ENCODE data around the gene RIOX2. TPM values are rescaled to one million over a fixed set of nuclear protein-coding genes. Genes with fewer than 3 reads are reported as not detected.

RIOX2 gene
- total RNA-seq, 1 donor from 2014 or later, result 13.4 TPM

DNA sequence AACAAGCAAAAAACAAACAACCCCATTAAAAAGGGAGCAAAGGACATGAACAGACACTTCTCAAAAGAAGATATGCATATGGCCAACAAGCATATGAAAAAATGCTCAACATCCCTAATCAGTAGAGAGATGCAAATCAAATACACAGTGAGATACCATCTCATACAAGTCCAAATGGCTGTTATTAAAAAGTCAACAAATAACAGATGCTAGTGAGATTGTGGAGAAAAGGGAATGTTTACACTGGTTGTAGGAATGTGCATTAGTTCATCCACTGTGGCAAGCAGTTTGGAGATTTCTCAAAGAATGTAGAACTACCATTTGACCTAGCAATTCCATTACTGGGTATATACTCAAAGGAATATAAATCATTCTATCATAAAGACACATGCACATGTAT lies 44.5 kb downstream of the RIOX2 start:
- H3K27ac Mint-ChIP-seq (ENCODE audit: unreplicated experiment), result no peak overlapping the region
- H3K36me3 Mint-ChIP-seq (ENCODE audit: low read depth, unreplicated experiment), result peaks cover 23% of the 10 kb centered on the region
- no peaks in the 10 kb centered on the region for H3K27me3 Mint-ChIP-seq (ENCODE audit: unreplicated experiment)
- no peak overlapping the region for H3K4me3 Mint-ChIP-seq (ENCODE audit: unreplicated experiment)
- no peaks in the 10 kb centered on the region for H3K9me3 Mint-ChIP-seq (ENCODE audit: unreplicated experiment)
- DNase-seq (ENCODE audit: low spot score), result no peak
- TF ChIP-seq, protein P1, sequence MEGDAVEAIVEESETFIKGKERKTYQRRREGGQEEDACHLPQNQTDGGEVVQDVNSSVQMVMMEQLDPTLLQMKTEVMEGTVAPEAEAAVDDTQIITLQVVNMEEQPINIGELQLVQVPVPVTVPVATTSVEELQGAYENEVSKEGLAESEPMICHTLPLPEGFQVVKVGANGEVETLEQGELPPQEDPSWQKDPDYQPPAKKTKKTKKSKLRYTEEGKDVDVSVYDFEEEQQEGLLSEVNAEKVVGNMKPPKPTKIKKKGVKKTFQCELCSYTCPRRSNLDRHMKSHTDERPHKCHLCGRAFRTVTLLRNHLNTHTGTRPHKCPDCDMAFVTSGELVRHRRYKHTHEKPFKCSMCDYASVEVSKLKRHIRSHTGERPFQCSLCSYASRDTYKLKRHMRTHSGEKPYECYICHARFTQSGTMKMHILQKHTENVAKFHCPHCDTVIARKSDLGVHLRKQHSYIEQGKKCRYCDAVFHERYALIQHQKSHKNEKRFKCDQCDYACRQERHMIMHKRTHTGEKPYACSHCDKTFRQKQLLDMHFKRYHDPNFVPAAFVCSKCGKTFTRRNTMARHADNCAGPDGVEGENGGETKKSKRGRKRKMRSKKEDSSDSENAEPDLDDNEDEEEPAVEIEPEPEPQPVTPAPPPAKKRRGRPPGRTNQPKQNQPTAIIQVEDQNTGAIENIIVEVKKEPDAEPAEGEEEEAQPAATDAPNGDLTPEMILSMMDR (IDR thresholded peaks at IDR 0.05; ENCODE audit: unreplicated experiment), result no peak
- no peaks in the 10 kb centered on the region for H3K4me1 Mint-ChIP-seq (ENCODE audit: unreplicated experiment)

DNA sequence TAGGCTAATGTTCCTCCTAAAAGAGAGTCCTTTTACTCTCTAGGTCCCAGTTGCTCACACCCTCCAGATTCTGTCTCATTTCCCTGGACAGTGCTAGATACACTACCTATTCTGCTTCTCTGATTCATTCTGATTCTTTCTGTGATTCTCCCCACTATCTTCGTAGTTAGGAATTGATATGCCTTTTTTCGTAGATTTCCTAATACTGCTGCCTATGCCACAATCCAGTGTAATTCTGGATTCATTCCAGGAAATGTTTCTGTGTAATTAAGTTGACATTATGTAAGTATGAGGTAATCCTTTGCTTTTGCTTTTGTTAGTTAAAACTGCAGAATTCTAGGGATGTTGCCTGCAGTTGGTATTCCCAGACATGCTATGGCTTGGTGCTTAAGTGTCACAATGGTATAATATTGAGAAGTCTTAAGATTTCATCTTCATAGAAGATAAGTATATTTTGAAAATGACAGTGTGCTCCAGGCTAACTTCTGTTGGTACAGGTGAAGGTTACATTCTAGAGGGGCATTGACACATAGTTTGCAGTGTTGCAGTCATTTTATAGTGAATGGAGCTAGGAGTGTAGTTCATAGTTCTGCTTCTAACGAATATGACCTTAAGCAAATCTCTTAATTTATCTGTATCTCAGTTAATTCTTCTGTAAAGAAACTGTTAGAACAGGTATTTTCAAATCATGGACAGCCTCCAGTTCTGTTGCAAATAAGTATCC lies 54.3 kb downstream of the RIOX2 start:
- H3K36me3 Mint-ChIP-seq (ENCODE audit: low read depth, unreplicated experiment), result peaks cover 13% of the 10 kb centered on the region
- no peak overlapping the region for H3K27ac Mint-ChIP-seq (ENCODE audit: unreplicated experiment)
- DNase-seq (ENCODE audit: low spot score), result no peak
- no peaks in the 10 kb centered on the region for H3K9me3 Mint-ChIP-seq (ENCODE audit: unreplicated experiment)
- no peak overlapping the region for H3K4me3 Mint-ChIP-seq (ENCODE audit: unreplicated experiment)
- H3K4me1 Mint-ChIP-seq (ENCODE audit: unreplicated experiment), result no peaks in the 10 kb centered on the region
- peaks cover 4% of the 10 kb centered on the region for H3K27me3 Mint-ChIP-seq (ENCODE audit: unreplicated experiment)
- TF ChIP-seq, protein P1 (IDR thresholded peaks at IDR 0.05; ENCODE audit: unreplicated experiment), result no peak

DNA sequence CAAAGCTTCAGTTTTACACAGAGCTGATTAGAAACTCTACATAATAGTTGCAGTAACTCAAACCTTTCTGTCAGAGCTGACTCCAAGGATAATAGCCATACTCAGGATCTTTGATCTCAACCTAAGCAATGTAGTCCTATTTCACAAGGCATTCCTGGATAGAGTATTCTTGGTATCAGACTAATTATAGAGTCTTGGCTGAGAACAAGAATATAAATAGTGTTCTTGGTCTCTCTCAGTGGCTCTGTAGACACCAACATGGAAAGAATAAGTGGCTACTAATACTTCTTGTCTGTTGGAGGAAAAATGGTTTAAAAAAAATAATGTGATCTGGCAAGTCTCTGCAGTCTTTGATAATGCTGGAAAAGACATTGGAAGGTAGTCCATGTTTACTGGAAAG lies 55.7 kb downstream of the RIOX2 start:
- H3K4me1 Mint-ChIP-seq (ENCODE audit: unreplicated experiment), result no peaks in the 10 kb centered on the region
- H3K27me3 Mint-ChIP-seq (ENCODE audit: unreplicated experiment), result peaks cover 4% of the 10 kb centered on the region
- TF ChIP-seq, protein P1 (IDR thresholded peaks at IDR 0.05; ENCODE audit: unreplicated experiment), result no peak

DNA sequence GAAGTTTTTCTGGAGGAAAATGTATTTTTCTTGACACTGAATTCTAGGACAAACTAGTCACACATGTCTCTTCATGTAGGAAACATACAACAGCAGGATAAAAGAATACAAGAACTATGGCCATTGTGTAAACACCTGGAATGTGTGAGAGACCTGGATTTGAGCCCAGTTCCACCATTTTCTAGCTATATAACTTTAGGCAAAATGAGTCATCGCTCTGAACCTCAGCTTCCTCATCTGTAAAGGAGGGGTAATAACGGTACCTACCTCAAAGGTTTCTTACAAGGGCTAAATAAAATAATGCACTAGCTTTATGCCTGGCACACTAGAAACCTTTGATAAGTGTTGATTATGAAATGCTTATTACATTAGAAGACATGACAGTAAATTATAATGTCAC lies 57.8 kb downstream of the RIOX2 start:
- H3K4me1 Mint-ChIP-seq (ENCODE audit: unreplicated experiment), result peaks cover 6% of the 10 kb centered on the region
- H3K27me3 Mint-ChIP-seq (ENCODE audit: unreplicated experiment), result peaks cover 4% of the 10 kb centered on the region
- H3K36me3 Mint-ChIP-seq (ENCODE audit: low read depth, unreplicated experiment), result peaks cover 6% of the 10 kb centered on the region
- no peak overlapping the region for H3K27ac Mint-ChIP-seq (ENCODE audit: unreplicated experiment)
- H3K4me3 Mint-ChIP-seq (ENCODE audit: unreplicated experiment), result no peak overlapping the region
- DNase-seq (ENCODE audit: low spot score), result no peak
- TF ChIP-seq, protein P1 (IDR thresholded peaks at IDR 0.05; ENCODE audit: unreplicated experiment), result no peak
- H3K9me3 Mint-ChIP-seq (ENCODE audit: unreplicated experiment), result no peaks in the 10 kb centered on the region

More for the DNA sequence above, 55.7 kb downstream of the RIOX2 start:
- no peak for DNase-seq (ENCODE audit: low spot score)
- Mint-ChIP-seq H3K4me3 (ENCODE audit: unreplicated experiment) (no peak overlapping the region), H3K27ac (ENCODE audit: unreplicated experiment) (no peak overlapping the region), H3K9me3 (ENCODE audit: unreplicated experiment) (no peaks in the 10 kb centered on the region), H3K36me3 (ENCODE audit: low read depth, unreplicated experiment) (peaks cover 6% of the 10 kb centered on the region)

DNA sequence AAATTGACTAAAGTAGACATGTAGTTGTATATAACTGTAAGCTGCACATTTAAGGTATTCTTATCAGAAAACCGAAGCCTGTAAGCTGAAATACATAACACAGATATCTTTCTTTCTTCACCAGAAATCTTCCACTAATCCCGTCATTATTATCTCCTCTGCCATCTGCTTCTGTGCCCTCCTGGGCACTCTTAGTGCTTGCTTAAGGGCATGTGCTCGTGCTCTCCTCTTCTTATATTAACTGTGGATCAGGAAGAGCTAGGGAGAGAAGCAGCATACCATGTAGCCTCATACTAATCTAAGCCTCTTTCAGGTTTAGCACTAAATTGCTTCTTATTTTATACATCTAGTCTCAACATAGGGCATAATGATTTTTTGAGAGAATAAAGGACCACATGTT lies 60.8 kb downstream of the RIOX2 start:
- H3K36me3 Mint-ChIP-seq (ENCODE audit: low read depth, unreplicated experiment), result peaks cover 6% of the 10 kb centered on the region
- no peak overlapping the region for H3K27ac Mint-ChIP-seq (ENCODE audit: unreplicated experiment)
- DNase-seq (ENCODE audit: low spot score), result no peak
- TF ChIP-seq, protein P1 (IDR thresholded peaks at IDR 0.05; ENCODE audit: unreplicated experiment), result no peak
- peaks cover 3% of the 10 kb centered on the region for H3K27me3 Mint-ChIP-seq (ENCODE audit: unreplicated experiment)
- H3K4me3 Mint-ChIP-seq (ENCODE audit: unreplicated experiment), result no peak overlapping the region
- peaks cover 6% of the 10 kb centered on the region for H3K4me1 Mint-ChIP-seq (ENCODE audit: unreplicated experiment)
- no peaks in the 10 kb centered on the region for H3K9me3 Mint-ChIP-seq (ENCODE audit: unreplicated experiment)
